Sciatic nerve (tissue), 2 donors: ENCODE measurements around the gene PSMC2. TPM values are rescaled to one million over a fixed set of nuclear protein-coding genes. Genes with fewer than 3 reads are reported as not detected.

Experiments
- ATAC-seq: fragments of 200-7000 bp; cut with Tn5 transposase; one replicate; pipeline ENCODE4 v1.9.1; 2020; ENCODE audit warnings: mild to moderate bottlenecking, moderate library complexity
- DNase-seq: peaks from one replicate; pipeline ENCODE4 v3.0.0-alpha.2; 2020; ENCODE audit warnings: low spot score
- intact Hi-C: fragments of 100-400 bp; cut with DNase I; formaldehyde crosslinking; loops from one replicate; pipeline ENCODE4 v1.14.2; 2022
- total RNA-seq: library from RNA; stranded (reverse); fragmentation: NEBNext Ultra II Directional; extraction: Animal tissue kit (Norgen Biotek cat#: 25700); gene quantifications from one replicate; pipeline ENCODE4 v1.2.1, GENCODE V29; 2021
- donor health status: DM: no; HTN: no; CAD: no.
- donor health status: DM: no; HTN: no; CAD: no.

PSMC2 gene
- total RNA-seq, result 86.3 TPM

DNA sequence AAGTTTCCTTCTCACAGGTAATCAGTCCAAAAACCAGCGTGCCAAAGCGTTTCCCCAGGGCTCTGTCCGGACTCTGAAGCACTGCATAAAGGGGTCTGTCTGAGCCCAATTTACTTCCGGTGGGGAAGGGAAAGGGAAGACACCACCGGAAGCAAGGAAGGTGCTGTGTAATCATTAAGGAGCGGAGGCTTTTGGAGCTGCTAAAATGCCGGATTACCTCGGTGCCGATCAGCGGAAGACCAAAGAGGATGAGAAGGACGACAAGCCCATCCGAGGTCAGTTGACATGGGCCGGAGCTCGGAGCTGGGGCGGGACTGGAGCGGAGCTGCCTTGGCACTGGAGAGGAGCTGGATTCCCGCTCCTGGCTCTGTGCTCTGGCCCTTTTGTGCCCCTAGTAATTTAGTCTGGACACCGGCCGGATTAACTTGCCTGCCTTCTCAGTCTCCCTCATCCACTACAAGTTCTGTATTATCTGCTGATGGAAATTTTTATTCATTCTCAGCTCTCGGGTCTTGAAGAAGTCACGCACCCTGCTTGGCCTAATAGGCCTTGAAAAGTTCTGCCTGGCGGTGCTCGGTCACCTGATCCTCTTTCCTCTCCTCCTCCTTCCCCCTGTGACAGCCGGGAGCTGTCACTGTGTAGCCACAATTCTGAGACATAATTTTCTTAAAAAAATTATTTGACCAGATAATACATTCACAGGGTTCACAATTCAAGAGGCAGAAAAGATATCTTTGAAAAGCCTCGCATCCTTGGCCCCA lies at the start of gene PSMC2:
PSMC2 (plus strand) TSS at position 137 of the 761 bp plus-strand sequence; CDS start at position 206, 69 bp downstream.
- DNase-seq, result peak; percentile 81
- peak; percentile 92 for ATAC-seq
- intact Hi-C loops, result no loop called here

DNA sequence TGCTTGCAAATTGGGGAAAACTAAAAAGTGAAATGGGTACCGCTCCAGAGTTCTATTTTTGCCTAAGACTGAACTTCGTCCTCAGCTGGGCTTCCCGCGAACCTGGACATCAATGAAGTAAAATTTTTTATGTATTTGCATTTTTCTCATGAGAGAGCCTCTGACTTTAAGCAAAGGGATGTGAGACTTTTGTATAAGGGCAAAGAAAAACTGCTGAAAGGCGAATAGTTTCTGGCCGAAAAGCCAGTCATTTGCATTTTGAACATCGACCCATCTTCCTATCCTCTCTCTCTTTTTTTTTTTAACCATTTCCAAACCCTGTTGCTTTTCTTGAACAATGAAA lies 49.6 kb upstream of the PSMC2 start:
- intact Hi-C loops, result no loop called here
- DNase-seq (no peak), ATAC-seq (no peak)

DNA sequence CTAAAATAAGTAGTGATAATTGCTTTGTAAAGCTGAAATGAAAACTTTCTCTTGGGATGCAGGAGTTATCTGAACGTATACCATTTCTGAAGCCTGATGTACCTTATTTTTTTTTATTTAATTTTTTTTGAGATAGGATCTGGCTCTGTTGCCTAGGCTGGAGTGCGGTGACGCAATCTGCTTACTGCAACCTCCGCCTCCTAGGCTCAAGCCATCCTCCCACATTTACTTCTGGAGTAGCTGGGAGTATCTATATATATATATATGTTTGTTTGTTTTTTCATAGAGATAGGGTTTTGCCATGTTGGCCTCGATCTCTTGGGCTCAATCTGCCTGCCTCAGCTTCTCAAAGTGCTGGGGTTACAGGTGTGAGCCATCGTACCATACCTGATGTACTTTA lies 47.8 kb upstream of the PSMC2 start:
- DNase-seq (no peak), ATAC-seq (no peak)
- intact Hi-C loops, result no loop called here

DNA sequence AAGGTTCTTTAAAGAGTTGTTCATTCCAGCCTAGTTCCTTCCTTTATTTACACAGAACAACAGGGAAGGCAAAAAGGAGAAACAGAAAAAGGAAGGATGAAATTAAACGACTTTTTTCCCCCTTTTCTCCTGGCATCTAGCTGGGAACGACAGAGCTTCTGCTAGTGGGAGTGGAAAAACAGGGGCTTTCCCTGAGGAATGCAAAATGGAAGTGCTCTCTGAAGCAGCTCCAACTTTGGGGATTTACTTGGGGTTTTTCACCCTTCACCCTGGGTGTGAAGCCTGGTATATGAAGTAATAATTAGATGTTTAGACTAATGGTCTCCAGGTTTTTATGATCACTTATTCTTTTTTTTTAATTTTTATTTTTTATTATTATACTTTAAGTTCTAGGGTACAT lies 46.0 kb upstream of the PSMC2 start:
- ATAC-seq (no peak), DNase-seq (no peak)
- intact Hi-C loops, result no loop called here

DNA sequence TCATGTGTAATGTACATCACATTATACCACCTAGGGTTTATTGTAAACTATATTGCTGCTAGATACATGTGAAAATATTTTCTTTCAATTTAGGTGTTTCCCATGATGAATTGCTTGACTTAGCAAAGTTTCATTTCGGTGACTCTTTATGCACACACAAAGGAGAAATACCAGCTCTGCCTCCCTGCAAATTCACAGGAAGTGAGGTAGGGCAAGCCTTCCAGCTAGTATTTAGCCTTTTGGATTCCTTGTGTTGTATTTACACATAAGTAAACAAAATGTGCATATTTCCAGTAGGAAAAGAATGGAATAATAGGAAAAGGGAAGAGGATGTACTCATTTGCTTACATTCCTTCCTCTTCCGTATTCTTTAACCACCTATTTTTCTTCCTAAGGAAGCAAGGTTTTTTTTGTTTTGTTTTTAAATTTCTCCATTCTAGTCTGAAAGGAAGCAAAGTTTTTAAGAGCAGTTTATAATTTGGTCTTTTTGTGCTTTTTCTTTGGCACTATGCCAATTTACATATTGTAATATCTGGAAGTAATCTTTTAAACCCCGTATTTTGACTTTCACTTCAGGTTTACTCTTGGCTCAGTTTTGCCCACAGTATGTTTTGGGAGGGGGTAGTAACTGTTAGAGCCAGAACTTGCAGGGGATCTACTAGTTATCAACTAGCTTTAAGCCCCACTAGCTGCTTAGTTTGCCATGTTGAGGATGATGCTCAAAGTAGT lies 39.8 kb upstream of the PSMC2 start:
- intact Hi-C loops, result no loop called here
- no peak for ATAC-seq
- no peak for DNase-seq

DNA sequence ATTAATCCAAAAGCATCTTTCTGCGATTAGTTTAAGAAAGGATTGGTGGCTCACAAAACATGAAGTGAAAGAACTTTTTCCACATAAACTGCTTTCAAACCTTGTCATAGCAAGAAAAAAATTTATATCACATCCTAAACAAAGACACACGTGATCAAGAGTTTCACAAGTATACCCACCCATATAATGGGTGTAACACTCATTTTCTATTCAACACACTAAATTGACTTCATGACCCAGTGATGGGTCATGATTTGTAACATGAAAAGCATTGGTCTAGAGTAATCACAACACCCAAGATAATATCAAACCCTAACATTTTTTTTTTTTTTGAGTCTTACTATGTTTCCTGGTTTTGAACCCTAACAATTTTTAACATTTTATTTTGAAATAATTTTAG lies 32.6 kb upstream of the PSMC2 start:
- intact Hi-C loops, result no loop called here
- ATAC-seq (no peak), DNase-seq (no peak)

DNA sequence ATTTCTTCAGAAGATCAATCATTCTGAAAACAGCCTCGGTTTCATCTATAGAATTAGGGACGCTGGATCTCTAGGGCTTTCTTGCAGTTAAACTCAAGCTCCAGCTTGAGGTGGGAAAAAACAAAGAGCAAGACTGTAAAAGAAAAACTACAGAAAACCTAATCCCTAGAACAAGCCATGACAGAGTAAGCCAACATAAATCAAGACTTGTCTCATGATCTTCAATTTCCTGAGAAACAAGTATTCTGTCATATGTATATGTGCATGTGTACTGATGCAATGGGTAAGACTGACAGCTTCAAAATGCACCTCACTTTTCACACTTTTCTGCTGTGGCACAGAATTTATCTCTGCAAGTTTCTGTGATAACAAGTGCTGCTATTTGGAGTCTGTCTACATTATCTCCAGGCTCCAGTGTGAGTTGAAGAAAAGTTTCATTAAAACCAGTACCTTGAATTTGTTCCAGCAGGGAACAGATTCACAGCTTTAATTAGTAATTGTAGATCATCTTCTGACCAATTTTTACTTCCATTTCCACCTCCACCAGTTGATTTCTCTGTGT lies 31.0 kb upstream of the PSMC2 start:
- intact Hi-C loops, result no loop called here
- ATAC-seq, result no peak
- DNase-seq, result no peak

DNA sequence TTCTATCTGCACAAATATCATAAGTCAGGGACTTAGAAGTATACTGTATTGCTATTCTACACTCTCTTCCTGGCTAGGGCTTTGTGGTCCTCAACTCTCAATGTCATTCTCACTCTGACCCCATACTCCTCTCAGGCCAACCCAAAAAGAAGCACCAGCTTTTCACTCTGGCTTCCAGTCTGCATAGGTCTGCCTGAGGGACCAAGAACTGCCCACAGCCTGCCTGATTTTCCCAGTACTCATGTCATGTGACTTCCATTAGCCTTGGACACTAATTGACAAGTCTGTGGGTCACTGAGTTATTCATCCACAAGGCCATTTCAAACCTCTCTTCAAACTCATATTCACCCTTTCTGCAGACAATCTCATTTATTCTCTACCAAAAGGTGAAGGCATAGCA lies 30.4 kb upstream of the PSMC2 start:
- DNase-seq, result no peak
- no peak for ATAC-seq
- intact Hi-C loops, result no loop called here

DNA sequence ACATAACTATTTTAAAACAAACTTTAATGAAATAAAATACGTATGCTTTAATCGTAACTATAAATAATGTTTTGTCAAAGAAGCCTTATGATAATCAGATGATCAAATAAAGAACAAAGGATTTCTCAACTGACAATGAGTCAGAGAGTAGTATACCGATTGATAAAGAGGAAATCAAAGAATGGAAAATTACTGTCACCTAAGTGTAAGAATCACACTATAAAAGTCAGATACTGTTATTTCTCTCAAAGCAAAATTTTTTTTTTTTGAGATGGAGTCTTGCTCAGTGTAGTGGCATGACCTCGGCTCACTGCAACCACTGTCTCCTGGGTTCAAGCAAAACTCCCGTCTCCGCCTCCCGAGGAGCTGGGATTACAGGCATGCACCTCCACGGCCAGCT lies 21.7 kb upstream of the PSMC2 start:
- intact Hi-C loops, result no loop called here
- ATAC-seq (no peak), DNase-seq (no peak)

DNA sequence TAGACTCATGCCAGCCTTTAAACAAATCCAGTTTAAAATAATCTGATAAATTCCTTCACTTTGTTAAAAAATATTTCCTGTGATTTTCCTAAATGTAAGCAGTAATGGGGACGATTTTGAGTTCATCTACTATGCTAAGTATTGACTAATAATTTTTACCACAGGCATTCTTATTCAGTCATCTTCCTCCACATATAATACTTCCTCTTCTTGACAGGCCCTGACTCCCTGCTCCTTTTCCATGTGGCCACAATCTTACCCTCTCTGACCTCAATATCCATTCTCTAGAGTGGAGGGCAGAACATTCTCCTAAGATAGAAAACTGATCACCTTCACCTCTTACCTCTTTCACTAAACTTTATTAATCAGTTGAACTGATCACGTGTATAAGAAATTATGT lies 10.7 kb upstream of the PSMC2 start:
- no peak for DNase-seq
- no peak for ATAC-seq
- intact Hi-C loops, result no loop called here

DNA sequence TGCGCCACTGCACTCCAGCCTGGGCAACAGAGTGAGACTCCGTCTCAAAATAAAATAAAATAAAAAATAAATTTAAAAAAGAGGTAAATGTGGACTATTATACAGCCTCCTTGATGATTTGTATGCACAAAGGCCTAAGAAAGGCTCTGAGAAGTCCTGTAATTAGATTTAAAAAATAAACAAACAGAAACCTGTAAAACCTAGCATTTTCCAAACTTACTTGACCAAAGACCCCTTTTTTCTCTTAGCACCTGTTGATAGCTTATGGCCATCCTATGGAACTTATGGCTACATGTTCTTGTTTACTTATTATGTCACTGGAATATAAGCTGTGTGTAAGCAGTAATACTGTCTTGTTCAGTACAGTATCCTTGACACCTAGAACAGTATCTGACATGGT lies 8.6 kb upstream of the PSMC2 start:
- intact Hi-C loops, result no loop called here
- ATAC-seq (no peak), DNase-seq (no peak)

DNA sequence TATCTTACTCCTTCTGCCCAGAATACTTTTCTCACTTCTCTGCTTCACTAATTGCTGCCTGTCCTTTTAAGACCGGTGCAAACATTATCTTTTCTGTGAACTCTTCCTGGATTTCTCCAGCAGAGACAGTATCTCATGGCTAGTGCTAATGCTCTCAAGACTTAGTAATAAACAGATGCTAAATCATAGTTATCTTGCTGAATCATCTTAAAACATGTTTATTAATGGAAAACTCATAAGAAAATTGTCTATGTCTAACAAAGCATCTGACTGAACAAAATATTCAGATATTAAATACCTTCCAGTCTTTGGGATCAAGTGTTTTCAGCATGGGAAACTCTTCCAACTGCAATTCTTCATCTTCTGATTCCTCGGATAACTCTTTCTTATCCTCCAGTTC lies 6.0 kb upstream of the PSMC2 start:
- ATAC-seq, result no peak
- DNase-seq, result no peak
- intact Hi-C loops, result no loop called here

DNA sequence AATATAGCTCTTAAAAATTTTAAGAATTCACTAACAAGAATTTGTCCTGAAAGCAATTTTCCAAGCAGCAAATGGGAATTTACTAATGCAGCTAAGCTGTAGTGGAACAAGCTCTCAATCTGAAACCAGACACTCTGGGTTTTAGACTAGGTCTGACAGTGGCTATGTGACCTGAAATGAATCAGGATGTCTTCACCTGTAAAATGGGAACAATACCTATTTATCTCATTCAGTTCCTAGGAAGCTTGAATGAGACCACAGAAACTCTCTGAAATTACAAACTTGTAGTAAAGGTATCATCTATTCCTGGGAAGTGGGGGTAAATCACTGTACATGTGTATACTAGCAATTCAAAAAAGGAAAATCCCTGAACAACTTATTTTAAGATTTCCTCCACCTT lies 4.1 kb upstream of the PSMC2 start:
- intact Hi-C loops, result no loop called here
- DNase-seq (no peak), ATAC-seq (no peak)

DNA sequence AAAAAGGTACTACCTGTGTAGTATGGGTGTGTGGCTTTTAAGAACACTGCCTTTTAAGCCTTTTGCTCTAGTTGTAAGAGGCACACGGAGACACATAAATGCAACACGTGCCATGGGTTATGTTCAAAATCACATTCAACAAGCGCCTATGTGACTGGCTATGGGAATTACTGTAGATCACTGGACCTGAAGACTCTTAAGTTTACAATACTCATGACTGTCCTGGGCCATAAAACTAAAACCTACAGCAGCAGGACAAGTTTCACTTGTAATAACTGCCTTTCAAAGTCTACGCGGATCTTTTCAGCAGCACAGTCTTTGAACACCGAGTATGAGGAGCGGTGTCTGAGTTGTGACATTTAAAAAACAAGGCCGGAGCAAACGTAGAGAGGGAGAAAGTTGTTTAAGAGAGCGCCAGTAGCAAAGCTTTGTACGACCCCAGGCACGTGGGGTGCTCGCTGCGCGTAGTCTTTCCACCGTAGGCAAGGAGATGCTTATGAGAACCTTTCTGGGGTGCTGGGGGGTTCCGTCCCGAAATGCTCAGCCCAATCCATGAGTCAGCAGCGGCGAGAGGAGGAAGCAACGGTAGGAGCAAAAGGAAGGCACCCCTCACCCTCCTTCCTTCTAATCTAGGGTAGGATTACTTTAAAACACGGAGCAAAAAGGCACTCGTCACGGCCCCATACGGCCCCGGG lies 3.5 kb upstream of the PSMC2 start:
- DNase-seq (no peak), ATAC-seq (peak; percentile 22)
- intact Hi-C loops, result no loop called here

DNA sequence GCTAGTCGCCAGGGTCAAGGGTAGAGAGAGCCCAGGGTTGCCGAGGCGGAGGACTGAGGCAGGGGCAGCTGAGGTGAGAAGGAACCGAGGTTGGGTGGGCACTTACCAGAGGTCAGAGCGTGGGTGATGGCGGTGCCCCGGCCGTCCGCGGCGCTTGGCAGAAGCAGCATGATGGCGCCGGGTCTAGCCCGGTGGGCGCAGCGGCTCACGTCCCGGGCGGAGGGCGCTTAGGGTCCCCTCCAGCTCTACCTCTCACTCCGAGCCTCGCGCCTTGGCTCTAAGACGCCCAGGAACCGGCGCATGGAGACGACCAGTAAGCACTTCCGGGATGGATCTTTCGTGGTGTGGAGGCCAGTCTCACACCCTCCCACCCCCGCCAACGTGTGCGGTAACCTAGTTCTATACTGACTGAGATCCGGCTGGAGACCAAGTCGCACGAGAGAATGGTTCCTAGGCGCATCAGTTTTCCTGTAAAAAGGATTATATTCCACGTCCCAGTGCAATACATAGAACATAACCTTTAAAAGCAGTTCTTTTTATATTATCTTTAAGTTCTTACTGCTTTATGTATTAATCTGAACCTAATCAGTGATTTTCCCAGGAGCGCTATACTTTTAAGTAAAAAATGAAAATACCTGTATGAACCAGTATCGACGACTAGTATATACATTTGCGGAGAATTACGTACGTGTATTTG lies 2.8 kb upstream of the PSMC2 start, which contains the start of gene DNAJC2:
DNAJC2 (minus strand) TSS at position 315 of the 697 bp plus-strand sequence; CDS start at position 170, 145 bp downstream.
- intact Hi-C loops, result no loop called here
- DNase-seq, result peak; percentile 88
- ATAC-seq, result peak; percentile 95

DNA sequence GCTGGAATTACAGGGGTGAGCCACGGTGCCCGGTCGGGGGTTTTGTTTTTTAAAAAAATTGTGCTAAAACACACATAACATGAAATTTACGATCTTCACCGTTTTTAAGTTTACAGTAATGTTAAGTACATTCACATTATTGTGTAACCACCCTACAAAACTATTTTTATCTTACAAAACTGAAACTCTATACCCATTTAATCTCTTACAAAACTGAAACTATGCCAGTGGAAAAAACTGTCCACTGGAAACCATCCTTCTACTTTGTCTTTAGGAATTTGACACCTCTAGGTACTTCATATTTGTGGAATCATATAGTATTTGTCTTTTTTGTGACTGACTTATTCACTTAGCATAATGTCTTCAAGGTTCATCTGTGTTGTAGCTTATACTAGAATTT lies 1.0 kb upstream of the PSMC2 start:
- intact Hi-C loops, result no loop called here

DNA sequence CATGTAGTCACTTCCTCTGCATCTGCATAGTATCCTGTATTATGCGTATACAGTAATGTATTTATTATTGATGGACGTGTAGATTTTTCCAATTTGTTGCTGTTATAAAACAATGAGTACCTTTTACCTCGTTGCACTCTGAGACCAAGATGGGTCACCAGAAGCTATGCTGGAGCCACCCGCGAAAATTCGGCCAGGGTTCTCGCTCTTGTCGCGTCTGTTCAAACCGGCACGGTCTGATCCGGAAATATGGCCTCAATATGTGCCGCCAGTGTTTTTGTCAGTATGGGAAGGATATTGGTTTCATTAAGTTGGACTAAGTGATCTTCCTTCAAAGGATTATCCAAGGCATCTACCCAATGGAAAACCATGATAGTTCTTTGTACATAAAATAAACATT lies 1.0 kb downstream of the PSMC2 start:
- ATAC-seq (no peak), DNase-seq (no peak)
- intact Hi-C loops, result no loop called here

More for the DNA sequence above, 1.0 kb upstream of the PSMC2 start:
- ATAC-seq (no peak), DNase-seq (no peak)

DNA sequence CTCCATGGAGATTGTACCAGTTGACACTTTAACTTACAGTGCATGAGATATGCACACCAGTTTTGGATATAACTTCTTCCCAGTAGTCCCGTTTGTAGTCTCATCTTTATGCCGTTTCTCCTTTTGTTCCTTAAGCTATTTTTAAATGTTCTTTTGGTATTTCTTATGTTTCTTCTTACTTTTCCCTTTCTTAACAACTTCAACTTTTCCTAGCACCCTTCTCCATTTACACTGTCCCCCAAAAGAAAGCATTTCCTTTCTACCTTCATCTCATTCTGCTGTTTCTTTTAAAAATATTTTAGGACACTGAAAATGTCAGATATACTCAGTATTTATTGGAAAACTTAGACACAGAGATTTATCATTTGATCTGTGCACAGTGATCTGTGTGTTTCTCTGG lies 1.5 kb downstream of the PSMC2 start:
- ATAC-seq (no peak), DNase-seq (no peak)
- intact Hi-C loops, result no loop called here

DNA sequence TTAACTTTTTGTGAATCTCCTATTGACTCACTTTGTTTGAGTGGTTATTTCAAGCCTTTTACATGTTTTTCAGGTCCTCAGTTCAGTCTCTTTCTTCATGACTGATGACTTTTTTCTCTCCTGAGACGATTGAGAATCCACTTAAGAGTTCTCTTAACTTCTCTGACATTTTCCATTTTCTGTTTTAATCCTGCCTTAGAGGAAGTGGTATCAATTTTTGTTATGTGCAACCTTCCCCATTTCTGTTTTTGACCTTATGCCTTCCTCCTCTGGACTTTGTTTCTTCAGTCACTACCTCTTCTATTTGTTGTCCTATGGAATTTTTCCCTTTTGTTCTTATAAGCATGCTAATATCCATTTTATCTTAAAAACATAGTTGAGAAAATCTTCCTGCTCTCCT lies 2.4 kb downstream of the PSMC2 start:
- intact Hi-C loops, result no loop called here
- ATAC-seq (no peak), DNase-seq (no peak)
